OCI-M2 (cell line): ENCODE results near the gene GPR33.
"Not testable (repeated sequence)": the region's sequence is repeated elsewhere in the genome, so short reads cannot be mapped to it uniquely, and the experiment has no call there.

Experiments used
- DNase-seq: peaks from one replicate; lab custom pipeline; 2025; ENCODE audit not compliant: unreplicated experiment; lab: John Stamatoyannopoulos, UW

The GPR33 gene

DNA sequence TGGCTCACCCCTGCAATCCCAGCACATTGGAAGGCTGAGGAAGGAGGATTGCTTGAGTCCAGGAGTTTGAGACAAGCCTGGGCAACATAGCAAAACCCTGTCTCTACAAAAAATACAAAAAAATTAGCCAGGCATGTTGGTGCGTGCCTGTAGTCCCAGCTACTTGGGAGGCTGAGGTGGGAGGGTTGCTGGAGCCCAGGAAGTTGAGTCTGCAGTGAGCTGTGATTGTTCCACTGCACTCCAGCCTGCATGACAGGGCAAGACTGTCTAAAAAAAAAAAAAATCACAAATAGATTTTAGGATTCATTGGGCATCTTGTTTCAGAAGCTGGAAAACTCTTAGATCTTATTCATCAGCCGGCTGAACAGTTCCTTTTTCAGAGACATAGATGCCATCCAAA, 25.4 kb downstream of the GPR33 start:
- not testable (repeated sequence) for DNase-seq

DNA sequence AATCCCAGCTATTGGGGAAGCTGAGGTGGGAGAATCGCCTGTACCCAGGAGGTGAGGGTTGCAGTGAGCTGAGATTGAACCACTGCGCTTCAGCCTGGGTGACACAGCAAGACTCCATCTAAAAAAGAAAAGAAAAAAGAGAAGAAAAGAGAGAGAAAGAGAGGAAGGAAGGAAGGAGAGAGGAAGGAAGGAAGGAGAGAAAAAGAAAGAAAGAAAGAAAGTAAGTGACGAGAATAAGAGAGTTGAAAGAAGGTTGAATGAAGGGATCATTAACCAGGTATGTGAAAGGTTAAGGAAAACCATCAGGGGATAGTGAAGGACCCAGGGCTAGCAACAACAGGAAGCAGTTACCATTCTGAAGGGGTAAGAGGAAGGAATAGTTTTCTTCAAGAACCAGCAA, 26.3 kb downstream of the GPR33 start:
- no peak for DNase-seq

DNA sequence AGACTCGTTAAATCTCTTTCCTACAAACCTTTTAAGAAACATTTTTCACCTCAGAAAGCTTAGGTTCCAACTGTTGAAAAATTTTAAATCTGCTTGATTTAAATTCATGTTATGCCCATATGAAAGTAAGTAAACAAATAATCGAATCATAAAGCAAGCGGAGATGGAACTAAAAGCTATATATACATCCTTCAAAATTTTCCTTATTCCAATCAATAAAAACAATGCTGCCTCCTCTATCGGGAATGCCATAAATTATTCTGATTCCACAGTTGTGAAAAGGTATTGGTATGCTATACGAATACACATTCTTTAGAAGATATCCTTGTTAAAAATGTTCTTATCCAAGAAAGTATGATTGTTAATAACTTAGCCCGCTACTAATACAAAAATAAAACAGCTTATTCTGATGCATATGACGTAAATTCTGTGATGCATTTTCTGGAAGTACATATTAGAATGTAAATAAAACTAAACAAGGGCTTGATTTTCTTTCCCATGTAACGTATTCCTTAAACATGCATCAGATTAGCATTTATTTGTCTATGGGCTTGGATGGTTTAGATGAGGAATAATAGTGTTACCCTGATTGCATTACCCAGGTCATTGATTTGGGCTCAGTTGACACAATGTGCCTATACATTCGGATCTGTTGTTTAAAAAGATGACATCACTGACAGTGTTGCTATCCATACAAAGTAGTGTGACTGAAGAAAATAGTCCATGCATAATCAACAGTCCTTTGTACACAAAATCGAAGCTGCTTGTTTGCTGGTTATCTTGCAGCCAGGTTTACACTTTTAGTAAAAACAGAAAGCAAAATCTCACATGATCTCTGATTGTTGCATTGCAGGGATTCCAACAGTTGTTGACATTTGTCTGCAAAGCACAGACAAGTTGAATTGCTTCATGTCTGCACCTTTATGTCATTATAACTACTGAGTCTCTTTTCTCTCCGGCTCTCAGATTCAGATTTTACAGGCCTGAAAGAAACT, 29.9 kb downstream of the GPR33 start:
- no peak for DNase-seq

DNA sequence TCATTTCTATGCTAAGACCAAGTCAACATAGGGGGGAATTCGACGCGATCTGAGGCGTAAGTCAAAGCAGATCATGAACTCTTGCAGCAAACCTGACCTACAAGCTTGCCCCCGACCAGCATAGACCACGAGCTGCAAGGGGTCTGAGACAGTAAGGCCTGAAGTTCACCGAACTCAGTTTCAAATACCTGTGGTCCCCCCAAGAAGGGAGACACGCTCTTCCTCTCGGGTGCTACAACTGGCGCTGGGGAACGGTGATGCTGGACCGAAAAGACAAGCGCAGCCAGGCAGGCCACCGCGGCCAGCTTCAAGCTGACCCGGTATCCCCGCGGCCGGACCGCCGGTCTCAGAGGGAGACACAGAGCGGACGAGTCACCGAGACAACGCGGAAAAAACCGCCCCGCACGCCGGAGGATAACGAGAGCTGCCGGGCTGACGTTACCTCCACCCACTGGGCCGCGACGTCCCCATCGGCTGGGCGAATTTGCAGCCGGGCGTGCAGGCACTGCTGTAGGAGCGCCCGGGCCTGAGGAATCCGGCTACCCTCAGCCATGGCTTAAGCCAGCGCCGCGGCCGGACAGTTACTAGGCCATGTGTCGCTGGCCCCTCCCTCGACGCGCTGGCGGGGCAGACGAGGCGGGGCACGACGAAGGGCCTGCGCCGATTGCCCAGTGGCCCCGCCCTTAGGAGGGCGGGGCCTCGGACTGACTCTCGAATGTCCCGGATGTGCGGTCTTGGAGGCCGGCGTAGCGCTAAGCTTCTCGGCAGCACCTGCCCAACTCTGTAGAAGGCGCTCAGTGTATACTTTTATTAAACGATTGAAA, 30.8 kb downstream of the GPR33 start, which contains the start of gene DTD2:
TSS of gene DTD2 (minus strand) at position 666 of the 824 bp plus-strand sequence. CDS start at position 553, 113 bp downstream.
- DNase-seq, result peak; percentile 87

DNA sequence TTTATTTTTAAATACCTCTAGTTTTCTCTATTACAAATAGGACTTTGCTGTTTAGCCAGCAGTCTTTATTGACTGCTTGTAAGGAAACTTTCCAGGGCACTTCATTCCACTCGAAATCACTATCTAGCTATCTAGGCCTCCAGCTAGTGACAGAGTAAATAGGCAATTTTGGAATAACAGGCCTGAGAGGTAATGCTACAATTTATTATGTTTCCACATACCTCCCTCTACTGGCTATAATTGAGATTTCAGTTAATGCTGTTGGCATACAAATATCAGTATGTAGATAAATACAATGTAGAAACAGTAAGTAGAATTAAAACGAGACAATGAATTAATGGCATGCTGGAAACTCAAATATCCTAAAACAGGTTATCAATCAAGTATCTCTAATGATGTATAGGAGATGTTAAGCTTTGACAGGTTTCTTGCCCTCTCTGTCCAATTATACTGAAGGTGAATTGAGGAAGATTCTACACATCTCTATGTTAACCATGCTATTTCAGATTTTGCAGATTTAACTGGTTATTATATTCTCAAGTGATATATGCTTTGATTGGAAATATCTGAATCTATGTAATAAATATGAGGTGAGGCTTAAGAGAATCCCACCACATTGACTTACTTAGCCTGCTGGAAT, 37.7 kb downstream of the GPR33 start:
- peak; percentile 5 for DNase-seq

DNA sequence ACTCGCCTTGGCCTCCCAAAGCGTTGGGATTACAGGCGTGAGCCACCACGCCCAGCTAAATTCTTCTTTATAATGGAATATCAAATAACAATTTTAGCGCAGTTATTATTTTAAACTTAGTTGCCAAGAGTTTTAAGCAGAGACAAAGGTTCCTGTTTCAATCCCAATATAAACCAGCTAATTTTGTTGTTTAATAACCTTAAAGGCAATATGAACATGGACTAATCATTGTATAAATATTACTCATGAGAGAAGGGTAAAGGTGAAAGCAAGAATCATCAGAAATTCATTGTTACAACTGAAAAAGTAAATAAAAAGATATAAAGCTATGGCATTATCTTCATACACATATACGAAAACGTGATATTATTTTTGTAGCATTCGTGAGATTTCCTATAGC, 38.7 kb downstream of the GPR33 start:
- no peak for DNase-seq

DNA sequence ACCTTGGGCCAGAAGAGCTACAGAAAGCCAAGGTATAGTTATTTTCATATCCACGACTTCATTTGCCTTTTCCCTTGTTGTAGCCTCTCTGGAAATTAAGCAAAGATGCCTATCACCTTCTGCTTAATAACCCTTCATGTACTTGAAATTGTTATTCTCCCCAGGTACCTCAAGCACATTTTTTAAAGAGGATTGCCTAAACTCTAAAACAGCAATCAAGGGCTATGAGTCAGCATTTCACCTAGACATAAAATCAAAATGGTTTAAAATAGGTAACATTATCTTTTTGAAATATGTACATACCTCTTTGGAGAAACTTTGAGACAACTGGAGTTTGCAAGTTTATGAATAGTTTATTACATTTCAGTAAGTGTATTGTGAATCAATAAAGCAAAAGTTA, 42.1 kb downstream of the GPR33 start:
- DNase-seq, result no peak

DNA sequence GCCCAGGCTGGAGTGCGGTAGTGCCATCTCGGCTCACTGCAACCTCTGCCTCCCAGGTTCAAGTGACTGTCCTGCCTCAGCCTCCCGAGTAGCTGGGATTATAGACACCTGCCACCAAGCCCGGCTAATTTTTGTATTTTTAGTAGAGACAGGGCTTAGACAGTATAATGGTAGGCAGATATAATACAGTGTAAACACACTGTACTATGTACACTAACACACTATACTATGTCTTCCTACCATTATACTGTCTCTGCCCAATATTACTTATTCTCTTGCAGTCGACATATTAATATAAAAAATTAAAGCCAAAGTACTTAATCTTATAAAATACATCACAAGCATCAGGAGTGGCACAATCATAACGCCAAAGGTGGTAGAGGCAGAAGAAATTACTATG, 45.6 kb downstream of the GPR33 start:
- no peak for DNase-seq

DNA sequence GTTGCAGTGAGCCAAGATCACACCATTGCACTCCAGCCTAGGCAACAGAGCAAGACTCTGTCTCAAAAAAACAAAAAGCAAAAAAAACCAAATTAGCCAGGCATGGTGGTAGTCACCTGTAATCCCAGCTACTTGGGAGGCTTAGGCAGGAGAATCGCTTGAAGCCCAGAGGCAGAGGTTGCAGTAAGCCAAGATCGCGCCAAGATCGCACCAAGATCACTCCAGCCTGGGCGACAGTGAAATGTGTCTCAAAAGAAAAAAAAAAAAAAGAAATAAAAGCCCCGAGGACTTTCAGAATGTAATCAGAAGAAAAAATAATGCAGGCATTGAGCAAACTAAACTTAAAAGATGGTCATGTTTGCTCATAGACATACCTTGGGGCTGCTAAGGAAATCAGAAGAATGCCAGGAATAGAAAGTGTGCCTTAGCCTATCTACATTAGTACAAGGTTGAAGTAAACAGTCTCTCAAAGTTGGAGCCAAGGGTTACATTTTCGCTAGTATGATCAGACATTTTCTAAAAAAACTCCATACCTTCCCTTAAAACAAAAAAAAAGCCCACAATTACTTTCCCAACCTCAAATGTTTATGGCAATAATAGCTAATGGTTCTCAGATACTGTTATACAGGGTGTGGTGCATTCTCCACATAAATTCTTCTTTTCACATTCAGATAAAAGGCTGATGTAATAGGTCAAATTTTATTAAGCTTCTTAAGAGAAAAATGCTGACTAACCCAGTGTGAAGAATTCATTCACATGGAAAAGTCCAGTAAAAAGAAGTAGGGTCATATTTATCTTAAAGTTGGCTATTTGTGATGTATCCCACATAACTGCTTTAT, 46.3 kb downstream of the GPR33 start:
- no peak for DNase-seq

DNA sequence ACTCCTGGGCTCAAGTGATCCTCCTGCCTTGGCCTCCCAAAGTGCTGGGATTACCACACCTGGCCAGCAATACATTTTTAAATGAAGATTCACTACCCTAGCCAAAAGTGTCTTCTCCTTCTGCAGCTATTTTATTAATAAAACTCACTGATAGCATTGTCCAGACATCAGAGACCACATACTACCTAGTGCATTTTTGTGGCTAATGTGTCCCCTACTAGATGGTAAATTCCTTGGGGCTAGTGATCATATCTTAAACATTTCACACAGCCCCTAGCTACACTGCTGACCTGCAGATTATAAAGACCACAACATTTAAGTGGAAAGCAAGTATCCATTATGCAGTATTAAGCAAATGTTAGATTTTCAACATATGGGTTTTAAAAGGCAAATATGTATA, 47.6 kb downstream of the GPR33 start:
- no peak for DNase-seq

DNA sequence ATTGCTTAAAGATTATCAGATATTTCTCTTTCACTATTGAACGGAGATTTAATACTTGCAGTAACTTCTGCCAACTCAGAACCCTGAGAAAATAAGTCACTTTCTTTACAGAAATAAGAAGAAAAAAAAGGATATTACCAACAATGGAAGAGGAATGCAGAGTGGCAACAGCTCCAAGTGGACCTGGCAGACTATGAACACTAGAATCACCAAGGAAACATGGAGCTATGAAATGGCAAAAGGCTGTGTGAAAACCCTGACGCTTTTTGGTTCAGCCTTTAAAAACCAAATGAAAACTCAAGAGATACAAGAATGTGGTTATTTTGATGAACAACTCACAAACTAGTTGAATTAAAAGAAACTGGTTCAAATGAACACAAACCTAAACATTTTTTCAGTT, 48.3 kb downstream of the GPR33 start:
- no peak for DNase-seq

DNA sequence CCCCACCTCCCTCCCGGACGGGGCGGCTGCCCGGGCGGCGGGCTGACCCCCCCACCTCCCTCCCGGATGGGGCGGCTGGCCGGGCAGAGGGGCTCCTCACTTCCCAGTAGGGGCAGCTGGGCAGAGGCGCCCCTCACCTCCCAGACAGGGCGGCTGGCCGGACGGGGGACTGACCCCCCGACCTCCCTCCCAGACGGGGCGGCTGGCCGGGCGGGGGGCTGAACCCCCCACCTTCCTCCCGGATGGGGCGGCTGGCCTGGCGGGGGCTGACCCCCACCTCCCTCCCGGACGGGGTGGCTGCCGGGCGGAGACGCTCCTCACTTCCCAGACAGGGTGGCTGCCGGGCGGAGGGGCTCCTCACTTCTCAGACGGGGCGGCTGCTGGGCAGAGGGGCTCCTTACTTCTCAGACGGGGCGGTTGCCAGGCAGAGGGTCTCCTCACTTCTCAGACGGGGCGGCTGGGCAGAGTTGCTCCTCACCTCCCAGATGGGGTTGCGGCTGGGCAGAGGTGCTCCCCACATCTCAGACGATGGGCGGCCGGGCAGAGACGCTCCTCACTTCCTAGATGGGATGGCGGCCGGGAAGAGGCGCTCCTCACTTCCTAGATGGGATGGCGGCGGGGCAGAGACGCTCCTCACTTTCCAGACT, 50.7 kb downstream of the GPR33 start:
- not testable (repeated sequence) for DNase-seq

DNA sequence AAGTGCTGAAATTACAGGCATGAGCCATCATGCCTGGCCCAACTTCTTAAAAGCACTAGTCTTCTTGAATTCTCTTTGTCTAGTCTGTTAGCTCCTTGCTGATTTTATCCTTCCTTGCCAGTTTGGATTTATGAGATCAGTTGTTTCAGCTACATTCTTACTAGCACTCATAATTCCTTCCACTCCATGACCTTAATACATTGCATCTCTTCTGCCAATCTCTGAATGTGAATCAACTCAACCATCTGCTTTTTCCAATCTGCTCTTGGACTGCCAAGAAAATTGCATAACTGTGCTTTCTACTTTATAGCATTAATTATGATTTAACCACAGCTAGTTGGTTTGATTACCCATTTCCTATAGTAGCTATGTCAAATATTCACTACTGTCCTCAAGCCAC, 52.6 kb downstream of the GPR33 start:
- DNase-seq, result no peak
